ENCODE measurements around the gene GRID1. TPM values are rescaled to one million over a fixed set of nuclear protein-coding genes. Genes with fewer than 3 reads are reported as not detected.
A peak's percentile ranks its signal among the peaks of the same experiment; 100 is the strongest.

The GRID1 gene
- total RNA-seq, 1 donor from 2014 or later = 0.60 TPM

DNA sequence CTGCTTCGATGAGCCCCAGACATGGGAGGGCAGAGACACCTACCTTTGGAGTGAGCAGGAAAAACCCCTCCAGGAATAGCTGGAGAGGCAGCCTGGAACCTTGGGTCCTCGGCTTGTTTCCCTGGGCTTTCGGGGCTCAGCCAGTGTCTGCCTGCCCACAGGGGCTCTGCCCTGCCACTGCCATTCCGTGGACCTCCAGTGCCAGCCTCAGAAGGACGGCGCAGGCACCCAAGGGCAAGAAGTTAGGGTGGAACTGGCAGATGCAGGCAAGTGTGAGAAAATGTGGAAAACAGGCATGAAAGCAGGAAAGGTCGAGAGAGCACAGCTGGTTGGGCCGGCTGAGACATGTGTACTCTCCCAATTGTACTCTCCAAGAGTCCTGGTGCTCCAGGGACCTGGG, 281.5 kb downstream of the GRID1 start:
- H3K27me3 Mint-ChIP-seq (ENCODE audit: low read depth) = peaks cover 17% of the 10 kb centered on the region
- no peaks in the 10 kb centered on the region for H3K9me3 Mint-ChIP-seq (ENCODE audit: low read depth)

DNA sequence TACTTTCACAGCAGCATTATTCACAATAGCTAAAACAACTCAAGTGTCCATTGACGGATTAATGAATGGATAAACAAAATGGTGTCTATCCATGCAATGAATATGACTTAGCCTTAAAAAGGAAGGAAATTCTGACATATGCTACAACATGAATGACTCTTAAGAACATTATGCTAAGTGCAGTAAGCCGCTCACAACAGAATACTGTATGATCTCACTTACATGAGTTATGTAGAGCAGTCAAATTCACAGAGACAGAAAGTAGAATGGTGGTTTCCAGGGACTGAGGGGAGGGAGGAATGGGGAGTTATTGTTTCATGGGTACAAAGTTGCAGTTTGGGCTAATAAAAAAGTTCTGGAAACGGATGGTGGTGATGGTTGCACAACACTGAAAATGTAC, 282.0 kb downstream of the GRID1 start:
- no peak overlapping the region for H3K27ac Mint-ChIP-seq (ENCODE audit: unreplicated experiment)
- no peaks in the 10 kb centered on the region for H3K4me1 Mint-ChIP-seq (ENCODE audit: low read depth)
- peaks cover 19% of the 10 kb centered on the region for H3K27me3 Mint-ChIP-seq (ENCODE audit: low read depth)
- DNase-seq (ENCODE audit: low spot score) = no peak
- TF ChIP-seq, protein P1, sequence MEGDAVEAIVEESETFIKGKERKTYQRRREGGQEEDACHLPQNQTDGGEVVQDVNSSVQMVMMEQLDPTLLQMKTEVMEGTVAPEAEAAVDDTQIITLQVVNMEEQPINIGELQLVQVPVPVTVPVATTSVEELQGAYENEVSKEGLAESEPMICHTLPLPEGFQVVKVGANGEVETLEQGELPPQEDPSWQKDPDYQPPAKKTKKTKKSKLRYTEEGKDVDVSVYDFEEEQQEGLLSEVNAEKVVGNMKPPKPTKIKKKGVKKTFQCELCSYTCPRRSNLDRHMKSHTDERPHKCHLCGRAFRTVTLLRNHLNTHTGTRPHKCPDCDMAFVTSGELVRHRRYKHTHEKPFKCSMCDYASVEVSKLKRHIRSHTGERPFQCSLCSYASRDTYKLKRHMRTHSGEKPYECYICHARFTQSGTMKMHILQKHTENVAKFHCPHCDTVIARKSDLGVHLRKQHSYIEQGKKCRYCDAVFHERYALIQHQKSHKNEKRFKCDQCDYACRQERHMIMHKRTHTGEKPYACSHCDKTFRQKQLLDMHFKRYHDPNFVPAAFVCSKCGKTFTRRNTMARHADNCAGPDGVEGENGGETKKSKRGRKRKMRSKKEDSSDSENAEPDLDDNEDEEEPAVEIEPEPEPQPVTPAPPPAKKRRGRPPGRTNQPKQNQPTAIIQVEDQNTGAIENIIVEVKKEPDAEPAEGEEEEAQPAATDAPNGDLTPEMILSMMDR (IDR thresholded peaks at IDR 0.05) = no peak
- no peaks in the 10 kb centered on the region for H3K36me3 Mint-ChIP-seq (ENCODE audit: low read depth)
- H3K9me3 Mint-ChIP-seq (ENCODE audit: low read depth) = no peaks in the 10 kb centered on the region
- no peak overlapping the region for H3K4me3 Mint-ChIP-seq (ENCODE audit: unreplicated experiment)

More for the DNA sequence above, 281.5 kb downstream of the GRID1 start:
- TF ChIP-seq, protein P1 (IDR thresholded peaks at IDR 0.05) = no peak
- Mint-ChIP-seq H3K4me3 (ENCODE audit: unreplicated experiment) (no peak overlapping the region), H3K4me1 (ENCODE audit: low read depth) (no peaks in the 10 kb centered on the region), H3K36me3 (ENCODE audit: low read depth) (no peaks in the 10 kb centered on the region), H3K27ac (ENCODE audit: unreplicated experiment) (no peak overlapping the region)
- DNase-seq (ENCODE audit: low spot score) = peak; percentile 70

DNA sequence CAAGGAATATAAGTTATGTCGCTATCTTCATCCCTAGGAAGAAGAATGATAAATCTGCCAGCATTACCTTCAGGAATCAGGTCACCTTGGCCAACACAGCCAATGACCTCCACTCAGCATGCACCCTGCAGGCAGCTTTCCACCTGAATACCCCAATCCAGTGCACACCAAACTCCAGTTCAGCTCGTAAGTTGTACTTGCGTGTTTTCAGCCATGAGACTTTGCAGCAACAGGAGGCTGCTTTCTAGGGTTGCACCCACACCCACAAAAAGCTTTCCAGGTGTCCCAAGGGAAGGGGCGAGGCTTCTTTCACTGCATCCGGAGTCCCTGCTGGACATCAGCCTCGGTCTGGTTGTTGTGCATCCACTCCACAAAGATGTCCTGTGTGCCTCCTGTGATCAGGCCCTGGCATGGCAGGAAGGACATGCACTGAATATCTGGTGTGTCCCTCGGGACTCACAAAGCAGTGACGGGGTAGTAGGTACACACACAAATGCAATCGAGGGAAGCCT, 282.9 kb downstream of the GRID1 start:
- Mint-ChIP-seq H3K27ac (ENCODE audit: unreplicated experiment) (no peak overlapping the region), H3K4me1 (ENCODE audit: low read depth) (no peaks in the 10 kb centered on the region), H3K36me3 (ENCODE audit: low read depth) (no peaks in the 10 kb centered on the region), H3K4me3 (ENCODE audit: unreplicated experiment) (no peak overlapping the region), H3K9me3 (ENCODE audit: low read depth) (no peaks in the 10 kb centered on the region), H3K27me3 (ENCODE audit: low read depth) (peaks cover 19% of the 10 kb centered on the region)
- DNase-seq (ENCODE audit: low spot score) = peak; percentile 47
- TF ChIP-seq, protein P1 (IDR thresholded peaks at IDR 0.05) = no peak

DNA sequence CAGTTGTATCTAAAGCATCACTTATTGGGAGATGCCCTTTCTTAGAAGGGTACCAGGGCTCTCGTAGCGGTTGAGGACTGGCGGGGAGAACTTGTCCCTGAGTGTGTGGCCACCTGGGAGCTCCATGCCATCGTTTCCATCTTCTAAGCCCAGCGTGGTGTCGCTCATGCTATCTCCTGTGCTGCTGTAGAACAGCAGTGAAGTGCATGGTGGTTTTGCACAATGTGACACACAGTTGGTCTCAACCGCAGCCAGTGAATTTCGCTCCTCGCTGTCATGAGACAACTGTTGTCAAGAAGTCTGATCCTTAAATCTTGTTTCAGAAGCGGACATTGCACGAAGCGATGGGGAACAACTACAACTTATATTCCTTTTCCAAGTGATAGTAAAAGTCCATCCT, 283.4 kb downstream of the GRID1 start:
- H3K4me1 Mint-ChIP-seq (ENCODE audit: low read depth) = no peaks in the 10 kb centered on the region
- TF ChIP-seq, protein P1 (IDR thresholded peaks at IDR 0.05) = no peak
- no peak overlapping the region for H3K4me3 Mint-ChIP-seq (ENCODE audit: unreplicated experiment)
- H3K27ac Mint-ChIP-seq (ENCODE audit: unreplicated experiment) = no peak overlapping the region
- H3K36me3 Mint-ChIP-seq (ENCODE audit: low read depth) = no peaks in the 10 kb centered on the region
- peak; percentile 54 for DNase-seq (ENCODE audit: low spot score)
- no peaks in the 10 kb centered on the region for H3K9me3 Mint-ChIP-seq (ENCODE audit: low read depth)
- peaks cover 14% of the 10 kb centered on the region for H3K27me3 Mint-ChIP-seq (ENCODE audit: low read depth)

DNA sequence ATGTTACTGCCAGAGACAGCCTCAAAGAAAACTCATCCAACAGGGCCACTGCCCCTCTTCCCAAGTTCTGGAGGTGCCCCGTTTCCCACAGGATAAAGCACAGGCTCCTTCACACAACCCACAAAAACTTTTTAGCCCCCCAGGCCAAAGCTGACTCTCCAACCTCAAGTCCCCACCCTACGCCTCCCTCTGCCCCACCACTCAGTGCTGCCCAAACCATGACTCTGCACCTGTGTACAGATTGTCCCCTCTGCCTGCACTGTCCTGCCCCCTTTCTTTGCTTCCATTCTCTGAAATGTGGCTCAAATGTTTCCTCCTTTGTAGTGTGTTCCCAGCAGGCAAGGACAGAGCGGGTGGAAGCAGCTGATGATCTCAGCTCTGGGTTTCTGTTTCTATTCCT, 284.0 kb downstream of the GRID1 start:
- Mint-ChIP-seq H3K4me1 (ENCODE audit: low read depth) (no peaks in the 10 kb centered on the region), H3K27me3 (ENCODE audit: low read depth) (peaks cover 9% of the 10 kb centered on the region), H3K36me3 (ENCODE audit: low read depth) (no peaks in the 10 kb centered on the region), H3K27ac (ENCODE audit: unreplicated experiment) (no peak overlapping the region), H3K9me3 (ENCODE audit: low read depth) (no peaks in the 10 kb centered on the region), H3K4me3 (ENCODE audit: unreplicated experiment) (no peak overlapping the region)
- no peak for DNase-seq (ENCODE audit: low spot score)
- TF ChIP-seq, protein P1 (IDR thresholded peaks at IDR 0.05) = no peak
